HG02981 (cell line): Measurements from ENCODE around the gene KAT6B.
A peak's percentile ranks its signal among the peaks of the same experiment; 100 is the strongest.

Experiments used
- ATAC-seq: cut with Tn5 transposase; IDR thresholded peaks from one replicate; pipeline ENCODE4 v1.9.1; 2021; ENCODE audit warnings: mild to moderate bottlenecking, moderate library complexity; ENCODE audit not compliant: unreplicated experiment

The KAT6B gene

DNA sequence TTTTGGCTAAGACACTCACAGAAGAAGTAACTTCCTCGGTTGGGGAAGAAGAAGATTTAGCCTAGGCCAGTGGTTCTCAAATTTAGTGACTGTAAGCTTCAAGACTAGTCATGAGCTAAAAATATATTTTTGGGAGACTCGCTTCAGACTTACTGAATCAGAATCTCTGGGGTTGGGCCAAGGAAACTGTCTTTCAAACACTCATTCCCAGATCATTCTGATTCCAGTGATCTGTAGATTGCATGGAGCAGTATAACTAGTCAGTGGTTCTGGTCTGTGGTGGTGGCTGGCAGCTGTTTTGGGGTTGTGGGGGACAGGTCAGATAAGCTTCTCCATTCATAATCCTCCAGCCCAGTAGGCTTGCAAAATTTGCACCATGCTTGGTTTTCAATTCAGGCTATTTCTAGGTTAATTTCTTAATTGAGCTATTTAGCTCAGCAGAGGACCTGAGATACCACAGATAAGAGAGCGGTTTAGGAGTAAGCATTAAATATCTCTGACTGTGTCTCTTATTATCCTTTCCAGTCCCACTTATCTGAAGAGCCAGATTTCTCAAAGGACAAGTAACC is 3.8 kb upstream of the KAT6B start:
- no peak for ATAC-seq

GRCh38 chr10:74823791-74824183 is 2.6 kb upstream of the KAT6B start:
- no peak for ATAC-seq

- ATAC-seq, result no peak
These were observed 2.1 kb upstream of the KAT6B start for GRCh38 chr10:74824184-74824899.

GRCh38 chr10:74824900-74825370 is 1.5 kb upstream of the KAT6B start:
- ATAC-seq, result no peak

GRCh38 chr10:74825371-74826141 is 844 bp upstream of the KAT6B start:
- no peak for ATAC-seq

DNA sequence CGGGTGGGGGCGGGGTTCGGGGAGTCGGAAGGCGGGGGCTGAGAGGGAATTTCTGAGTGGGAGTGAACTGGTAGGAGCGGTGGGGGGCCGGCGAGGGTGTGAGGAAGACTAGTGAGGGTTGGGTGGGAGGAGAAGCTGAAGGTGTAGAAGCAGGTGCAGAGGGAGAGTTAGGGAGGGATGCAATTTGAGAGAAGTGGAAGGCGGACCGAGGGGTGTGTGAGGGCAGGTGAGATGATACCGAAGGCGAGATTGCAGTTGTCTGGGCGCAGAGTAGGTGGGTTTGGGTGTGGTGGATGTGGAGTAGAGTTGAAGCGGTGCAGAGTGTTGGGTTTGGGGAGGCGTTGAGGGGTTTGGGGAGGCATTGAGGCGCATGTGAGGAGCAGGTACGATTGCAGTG is 643 bp downstream of the KAT6B start:
- no peak for ATAC-seq

DNA sequence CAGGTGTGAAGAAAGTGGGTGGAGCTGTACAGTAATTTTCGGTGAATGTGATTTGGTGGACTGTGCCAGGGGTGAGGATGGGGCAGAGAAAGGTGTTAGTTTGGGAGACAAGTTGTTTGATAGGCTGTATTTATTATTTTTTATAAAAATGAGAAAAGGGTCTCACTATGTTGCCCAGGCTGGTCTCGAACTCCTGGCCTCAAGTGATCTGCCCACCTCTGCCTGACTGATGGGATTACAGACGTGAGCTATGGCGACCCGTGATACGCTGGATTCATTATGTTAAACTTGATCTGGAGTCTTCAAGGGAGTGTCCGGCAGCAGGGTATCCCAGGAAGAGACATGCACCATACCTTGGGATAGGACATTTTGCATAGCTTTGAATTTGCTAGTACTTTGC is 1.3 kb downstream of the KAT6B start:
- ATAC-seq, result no peak

- ATAC-seq, result no peak
These were observed 2.5 kb downstream of the KAT6B start for GRCh38 chr10:74828946-74829345.

- no peak for ATAC-seq
These were observed 5.2 kb downstream of the KAT6B start for GRCh38 chr10:74831518-74832120.

DNA sequence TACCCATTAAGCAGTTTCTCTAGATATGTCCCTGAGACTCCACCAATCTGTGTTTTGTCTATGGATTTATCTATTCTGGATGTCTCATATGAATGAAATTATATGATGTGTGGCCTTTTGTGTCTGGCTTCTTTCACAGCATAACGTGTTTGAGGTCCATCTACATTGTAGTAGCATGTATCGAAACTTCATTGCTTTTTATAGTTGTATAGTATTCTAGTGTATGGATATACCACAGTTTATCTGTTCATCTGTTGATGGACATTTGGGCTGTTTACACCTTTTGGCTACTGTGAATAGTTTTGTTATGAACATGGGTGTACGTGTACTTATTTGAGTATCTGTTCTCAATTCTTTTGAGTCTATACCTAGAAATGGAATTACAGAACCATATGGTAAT is 9.6 kb downstream of the KAT6B start:
- ATAC-seq, result no peak

DNA sequence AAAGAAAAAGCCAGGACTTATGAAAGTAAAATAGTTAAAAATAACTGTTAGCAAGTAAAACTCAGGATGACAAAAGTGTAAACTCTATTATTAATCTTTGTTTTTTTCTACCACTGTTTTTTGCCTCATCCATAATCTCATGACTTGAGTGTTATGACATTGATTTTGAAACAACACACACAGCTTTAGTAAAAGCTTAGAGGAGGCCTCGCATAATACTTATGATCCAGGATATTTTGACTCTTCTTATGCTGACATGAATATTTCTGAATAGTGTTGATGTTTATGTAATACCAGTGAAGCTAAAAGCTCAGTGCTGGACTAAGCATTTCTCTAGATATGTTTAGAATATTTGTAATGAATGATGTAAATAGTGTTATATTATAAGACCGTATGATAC is 10.5 kb downstream of the KAT6B start:
- no peak for ATAC-seq

DNA sequence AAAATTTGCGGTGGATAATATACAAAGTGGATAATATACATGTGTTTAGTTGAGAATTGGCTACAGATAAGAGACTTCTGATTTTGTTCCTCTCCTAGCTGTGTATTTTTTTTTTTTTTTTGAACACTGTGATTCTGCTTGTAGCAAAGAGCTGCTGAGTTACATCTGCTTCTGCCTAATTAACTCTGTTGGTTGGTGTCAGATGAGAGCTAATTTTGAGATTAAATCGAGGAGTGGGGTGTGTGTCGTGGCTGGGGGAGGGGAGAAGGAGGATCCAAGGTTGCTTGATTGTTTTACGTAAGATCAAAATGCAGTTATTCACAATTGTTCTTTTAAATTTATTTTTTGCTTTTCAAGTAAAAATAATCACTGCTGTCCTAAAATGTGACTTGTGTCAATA is 11.3 kb downstream of the KAT6B start:
- no peak for ATAC-seq

DNA sequence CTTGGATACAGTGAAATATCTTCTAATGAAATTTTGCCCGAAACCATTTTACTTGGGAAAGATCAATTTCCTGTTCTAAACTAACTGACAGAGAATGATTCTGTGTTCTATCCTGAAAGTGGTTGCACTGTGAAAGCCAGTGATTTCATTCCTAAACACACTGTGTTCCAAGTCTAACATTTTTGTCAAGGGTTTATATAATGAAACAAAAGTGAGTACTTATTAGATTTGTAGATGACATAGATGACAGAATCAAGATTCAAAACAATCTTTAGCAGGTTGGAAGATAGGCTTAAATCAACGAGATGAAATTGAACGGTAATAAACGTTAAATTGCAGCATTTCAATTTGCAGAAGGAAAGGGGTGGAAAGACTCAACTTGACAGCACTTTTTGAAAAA is 13.3 kb downstream of the KAT6B start:
- no peak for ATAC-seq

GRCh38 chr10:74841265-74841973 is 15.0 kb downstream of the KAT6B start:
- no peak for ATAC-seq

DNA sequence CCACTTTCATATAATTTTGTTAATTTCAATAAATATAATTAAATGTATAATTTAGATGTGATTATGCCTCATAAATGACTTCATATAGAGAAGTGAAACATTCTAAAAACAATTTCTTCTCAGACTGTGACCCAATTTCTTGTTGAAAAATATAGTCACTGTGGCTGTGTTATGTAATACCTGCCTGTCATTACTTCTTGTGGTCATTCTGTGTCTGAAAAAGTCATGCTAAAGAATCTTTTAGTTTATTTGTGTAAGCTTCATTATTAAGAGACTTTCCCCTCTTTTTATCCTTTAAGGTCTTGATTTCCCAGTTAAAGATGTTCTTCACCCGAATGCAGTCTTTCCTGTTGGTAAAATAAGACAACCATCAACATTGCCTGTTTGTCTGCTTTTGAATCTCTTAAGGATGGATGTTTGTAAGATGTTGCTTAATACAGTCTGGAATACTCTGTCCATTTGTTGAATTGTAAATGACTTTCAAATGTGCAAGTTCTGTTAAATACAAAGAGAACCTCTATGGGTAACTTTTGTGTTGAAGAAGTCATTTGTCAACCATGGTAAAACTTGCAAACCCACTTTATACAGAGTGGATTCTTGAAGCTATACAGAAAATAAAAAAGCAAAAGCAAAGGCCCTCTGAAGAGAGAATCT is 16.0 kb downstream of the KAT6B start:
- no peak for ATAC-seq

GRCh38 chr10:74846958-74847357 is 20.6 kb downstream of the KAT6B start:
- ATAC-seq, result no peak

- ATAC-seq, result no peak
These were observed 25.4 kb downstream of the KAT6B start for GRCh38 chr10:74851831-74852230.

- ATAC-seq, result no peak
These were observed 26.0 kb downstream of the KAT6B start for GRCh38 chr10:74852381-74852780.

GRCh38 chr10:74854610-74855009 is 28.2 kb downstream of the KAT6B start:
- ATAC-seq, result no peak

DNA sequence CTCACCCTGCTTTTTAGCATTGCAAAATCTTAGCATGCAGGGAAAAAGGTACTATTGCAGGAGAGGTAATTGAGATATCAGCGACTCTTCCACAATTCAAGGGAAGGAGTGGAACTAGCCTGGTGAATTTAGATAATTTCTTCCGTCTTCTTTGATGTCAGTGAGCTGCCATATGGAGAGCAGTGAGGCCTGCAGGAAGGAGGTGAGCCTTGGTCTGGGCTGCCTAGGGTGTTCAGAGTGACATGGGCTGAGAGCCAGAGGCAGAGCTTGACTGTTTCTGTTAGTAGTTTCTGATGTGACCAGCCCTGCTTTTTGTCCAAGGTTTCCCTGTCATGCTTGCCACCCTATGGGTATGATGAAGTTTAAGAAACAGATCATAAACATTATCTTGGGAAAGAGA is 28.6 kb downstream of the KAT6B start:
- ATAC-seq, result peak; percentile 48

DNA sequence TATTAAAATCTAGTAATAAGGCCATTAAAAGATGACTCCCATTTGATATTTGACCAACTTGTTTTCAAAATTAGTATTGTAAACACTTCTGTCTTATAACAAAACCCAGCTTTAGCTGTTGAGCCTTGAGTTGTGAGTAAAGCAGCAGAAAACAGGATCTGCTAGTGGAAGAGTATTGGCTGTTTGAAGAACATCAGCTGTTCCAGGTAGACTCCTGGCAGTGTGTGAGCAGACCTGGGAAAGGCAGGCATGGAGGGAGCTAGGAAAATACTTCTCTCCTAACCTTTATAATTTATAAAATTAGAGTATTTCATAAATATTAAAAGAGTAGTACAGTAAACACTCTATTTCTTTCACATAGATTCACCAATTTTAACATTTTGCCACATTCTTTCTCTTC is 29.0 kb downstream of the KAT6B start:
- no peak for ATAC-seq
